Measurements from ENCODE around the gene NBEA.

- no peak for TF ChIP-seq POLR2AphosphoS5 (IDR thresholded peaks at IDR 0.05)
- TF ChIP-seq, protein P1, sequence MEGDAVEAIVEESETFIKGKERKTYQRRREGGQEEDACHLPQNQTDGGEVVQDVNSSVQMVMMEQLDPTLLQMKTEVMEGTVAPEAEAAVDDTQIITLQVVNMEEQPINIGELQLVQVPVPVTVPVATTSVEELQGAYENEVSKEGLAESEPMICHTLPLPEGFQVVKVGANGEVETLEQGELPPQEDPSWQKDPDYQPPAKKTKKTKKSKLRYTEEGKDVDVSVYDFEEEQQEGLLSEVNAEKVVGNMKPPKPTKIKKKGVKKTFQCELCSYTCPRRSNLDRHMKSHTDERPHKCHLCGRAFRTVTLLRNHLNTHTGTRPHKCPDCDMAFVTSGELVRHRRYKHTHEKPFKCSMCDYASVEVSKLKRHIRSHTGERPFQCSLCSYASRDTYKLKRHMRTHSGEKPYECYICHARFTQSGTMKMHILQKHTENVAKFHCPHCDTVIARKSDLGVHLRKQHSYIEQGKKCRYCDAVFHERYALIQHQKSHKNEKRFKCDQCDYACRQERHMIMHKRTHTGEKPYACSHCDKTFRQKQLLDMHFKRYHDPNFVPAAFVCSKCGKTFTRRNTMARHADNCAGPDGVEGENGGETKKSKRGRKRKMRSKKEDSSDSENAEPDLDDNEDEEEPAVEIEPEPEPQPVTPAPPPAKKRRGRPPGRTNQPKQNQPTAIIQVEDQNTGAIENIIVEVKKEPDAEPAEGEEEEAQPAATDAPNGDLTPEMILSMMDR (IDR thresholded peaks at IDR 0.05): no peak
- TF ChIP-seq POLR2A (IDR thresholded peaks at IDR 0.05): no peak
- no peak for TF ChIP-seq EP300 (IDR thresholded peaks at IDR 0.05)
These were observed 336.8 kb downstream of the NBEA start for GRCh38 chr13:35278917-35279316.

Data from stomach (tissue), 4 donors.